ENCODE measurements around the gene SCYL3.

DNA sequence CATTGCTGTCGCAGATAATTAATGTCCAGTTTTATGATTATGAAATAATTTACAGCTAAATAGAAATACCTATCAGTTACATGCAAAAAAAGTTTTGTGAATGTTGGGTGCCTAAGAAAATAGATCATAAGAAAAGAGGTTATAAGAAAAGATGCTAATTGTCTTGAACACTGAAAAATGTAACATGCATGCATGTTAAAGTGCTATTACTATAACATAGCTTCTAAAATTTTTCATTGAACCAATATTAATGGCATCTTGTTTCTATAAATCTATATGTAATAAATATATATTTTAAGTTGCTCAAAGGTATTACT, 35.5 kb upstream of the SCYL3 start:
- TF ChIP-seq, protein P1, sequence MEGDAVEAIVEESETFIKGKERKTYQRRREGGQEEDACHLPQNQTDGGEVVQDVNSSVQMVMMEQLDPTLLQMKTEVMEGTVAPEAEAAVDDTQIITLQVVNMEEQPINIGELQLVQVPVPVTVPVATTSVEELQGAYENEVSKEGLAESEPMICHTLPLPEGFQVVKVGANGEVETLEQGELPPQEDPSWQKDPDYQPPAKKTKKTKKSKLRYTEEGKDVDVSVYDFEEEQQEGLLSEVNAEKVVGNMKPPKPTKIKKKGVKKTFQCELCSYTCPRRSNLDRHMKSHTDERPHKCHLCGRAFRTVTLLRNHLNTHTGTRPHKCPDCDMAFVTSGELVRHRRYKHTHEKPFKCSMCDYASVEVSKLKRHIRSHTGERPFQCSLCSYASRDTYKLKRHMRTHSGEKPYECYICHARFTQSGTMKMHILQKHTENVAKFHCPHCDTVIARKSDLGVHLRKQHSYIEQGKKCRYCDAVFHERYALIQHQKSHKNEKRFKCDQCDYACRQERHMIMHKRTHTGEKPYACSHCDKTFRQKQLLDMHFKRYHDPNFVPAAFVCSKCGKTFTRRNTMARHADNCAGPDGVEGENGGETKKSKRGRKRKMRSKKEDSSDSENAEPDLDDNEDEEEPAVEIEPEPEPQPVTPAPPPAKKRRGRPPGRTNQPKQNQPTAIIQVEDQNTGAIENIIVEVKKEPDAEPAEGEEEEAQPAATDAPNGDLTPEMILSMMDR (conservative IDR thresholded peaks at IDR 0.05; ENCODE audit: low read depth, low read length) = no peak
- TF ChIP-seq EZH2 (IDR thresholded peaks at IDR 0.05; ENCODE audit: low read length, unreplicated experiment) (no peak), EZH2phosphoT487 (IDR thresholded peaks at IDR 0.05; ENCODE audit: borderline replicate concordance, low read length) (no peak)
